HepG2 (cell line): Measurements from ENCODE around the gene MARCHF5. TPM values are rescaled to one million over a fixed set of nuclear protein-coding genes. Genes with fewer than 3 reads are reported as not detected.

Experiments
- ASH2L ChIP-seq: fragments of 300-600, 200-600 bp; sonication (generic); IDR thresholded peaks from 2 replicates; pipeline ENCODE4 v1.7.0; 2017; ENCODE audit warnings: low read depth, mild to moderate bottlenecking, moderate library complexity, mixed read lengths, low read length; ENCODE audit not compliant: insufficient read length
- ATF4 ChIP-seq, 2 experiments: fragments of 450-650 bp in 1 of 2; sonication (generic) in 1 of 2; formaldehyde crosslinking; IDR thresholded peaks; 2 replicates each; pipeline versions ENCODE4 v1.5.0 to v1.8.0; 2020 to 2022; ENCODE audit warnings: mild to moderate bottlenecking in 1 of 2, missing genetic modification reagents in 1 of 2
- FOSL2 ChIP-seq: sonication (generic); formaldehyde crosslinking; IDR thresholded peaks from 2 replicates; pipeline ENCODE4 v1.4.0; 2020; ENCODE audit warnings: missing genetic modification reagents
- GPN1 ChIP-seq: sonication (generic); formaldehyde crosslinking; IDR thresholded peaks from 2 replicates; pipeline ENCODE4 v1.5.1; 2020; ENCODE audit warnings: missing genetic modification reagents, borderline replicate concordance
- KLF13 ChIP-seq: sonication (generic); formaldehyde crosslinking; IDR thresholded peaks from 2 replicates; pipeline ENCODE4 v1.4.0; 2020; ENCODE audit warnings: mild to moderate bottlenecking, missing genetic modification reagents
- MAFF ChIP-seq: IDR thresholded peaks from 2 replicates; pipeline ENCODE4 v1.6.1; 2011; ENCODE audit warnings: low read depth, low read length, improper control_type of control experiment
- MEIS2 ChIP-seq: sonication (generic); formaldehyde crosslinking; IDR thresholded peaks from 2 replicates; pipeline ENCODE4 v1.9.0; 2021; ENCODE audit warnings: mild to moderate bottlenecking, missing genetic modification reagents
- NFE2 ChIP-seq: sonication (generic); formaldehyde crosslinking; IDR thresholded peaks from 2 replicates; pipeline ENCODE4 v1.4.0; 2020; ENCODE audit warnings: missing genetic modification reagents
- POLR2A ChIP-seq, 2 experiments: IDR thresholded peaks; 2 replicates each; pipeline ENCODE4 v1.6.1; 2011; ENCODE audit warnings: low read depth in 2 of 2, low read length in 2 of 2, mild to moderate bottlenecking in 1 of 2, moderate library complexity in 1 of 2; ENCODE audit not compliant: insufficient read depth in 1 of 2
- RARA ChIP-seq: IDR thresholded peaks from 2 replicates; pipeline ENCODE4 v1.6.1; 2016; ENCODE audit warnings: missing genetic modification reagents, missing compliant biosample characterization
- RCOR2 ChIP-seq: IDR thresholded peaks from 2 replicates; pipeline ENCODE4 v1.6.1; 2016; ENCODE audit warnings: missing biosample characterization, missing genetic modification reagents
- RELA ChIP-seq: sonication (generic); formaldehyde crosslinking; IDR thresholded peaks from 2 replicates; pipeline ENCODE4 v1.4.0; 2020; ENCODE audit warnings: missing genetic modification reagents
- TAF15 ChIP-seq: fragments of 200-400 bp; formaldehyde crosslinking; IDR thresholded peaks from one replicate; pipeline ENCODE4 v1.6.1; 2018; ENCODE audit warnings: mild to moderate bottlenecking, low read depth, low read length; ENCODE audit not compliant: poor library complexity, severe bottlenecking
- TBL1XR1 ChIP-seq: fragments of 150-350 bp; IDR thresholded peaks from 2 replicates; pipeline ENCODE4 v1.6.1; 2014; ENCODE audit warnings: borderline replicate concordance, low read length; ENCODE audit not compliant: partially characterized antibody
- YEATS2 ChIP-seq: sonication (generic); formaldehyde crosslinking; IDR thresholded peaks from 2 replicates; pipeline ENCODE4 v1.4.0; 2020; ENCODE audit warnings: missing genetic modification reagents, borderline replicate concordance
- ZBTB26 ChIP-seq: IDR thresholded peaks from 2 replicates; pipeline ENCODE4 v1.6.1; 2016; ENCODE audit warnings: missing compliant biosample characterization, missing genetic modification reagents, borderline replicate concordance
- ZNF512B ChIP-seq: sonication (generic); formaldehyde crosslinking; IDR thresholded peaks from 2 replicates; pipeline ENCODE4 v1.5.1; 2020; ENCODE audit warnings: missing genetic modification reagents, mild to moderate bottlenecking, borderline replicate concordance
- polyA plus RNA-seq, 8 experiments: library from polyadenylated mRNA; depleted of rRNA in 3 of 8; stranded (reverse) in 7 of 8; unstranded in 1 of 8; fragments of >200 nt; fragmentation: Illumina TruSeq in 4 of 8; extraction: Trizol in 4 of 8; gene quantifications; 2 replicates each; pipeline versions ENCODE4 v1.2.1 to v1.2.3, GENCODE V29; 2011 to 2016; ENCODE audit warnings: low read depth in 4 of 8, missing spikeins in 1 of 8, mixed read lengths in 1 of 8; ENCODE audit not compliant: insufficient read depth in 1 of 8
- total RNA-seq, 5 experiments: library from RNA; depleted of rRNA; stranded (reverse); fragments of >200 nt; fragmentation: Illumina TruSeq; extraction: Trizol; gene quantifications; 2 replicates each; pipeline ENCODE4 v1.2.3, GENCODE V29; 2016; ENCODE audit warnings: low read depth in 1 of 5
- TF ChIP-seq, protein P1 (sequence below): sonication (generic); formaldehyde crosslinking; IDR thresholded peaks from 2 replicates; pipeline ENCODE4 v1.4.0; 2020; ENCODE audit warnings: missing genetic modification reagents, mild to moderate bottlenecking, borderline replicate concordance

MARCHF5 gene
- total and polyA plus RNA-seq, 2 of the 13 experiments (the other 11 are each of a cell fraction or from before 2014, with no cell fraction given) = 19.4 to 21.0 TPM

- TF ChIP-seq ASH2L = no peak
- no peak for TF ChIP-seq RARA (CRISPR knock-in tag)
- TF ChIP-seq TBL1XR1 = no peak
- TF ChIP-seq MAFF = peak; percentile 40; the same call in 1 of the 2 replicates
- peak in 1 of 2 experiments; percentile 39; a peak in 1 of 4 replicates for TF ChIP-seq ATF4 (CRISPR knock-in tag; IDR thresholded peaks at IDR 0.05)
- TF ChIP-seq ZBTB26 (CRISPR knock-in tag) = no peak
- TF ChIP-seq GPN1 (CRISPR knock-in tag) = no peak
- TF ChIP-seq TAF15 = no peak
- 0 out of 2 replicates have a peak, but pooled peaks have one; percentile 38 for TF ChIP-seq NFE2
- TF ChIP-seq MEIS2 (CRISPR knock-in tag) = no peak
- no peak for TF ChIP-seq RELA
- TF ChIP-seq RCOR2 (CRISPR knock-in tag) = no peak
- no peak for TF ChIP-seq ZNF512B (CRISPR knock-in tag)
- no peak for TF ChIP-seq KLF13 (CRISPR knock-in tag)
- no peak for TF ChIP-seq POLR2A (IDR thresholded peaks at IDR 0.05; ENCODE audit: insufficient read depth in 1 of 2, low read depth in 2 of 2, low read length in 2 of 2)
- no peak for TF ChIP-seq YEATS2 (CRISPR knock-in tag)
- TF ChIP-seq, protein P1, sequence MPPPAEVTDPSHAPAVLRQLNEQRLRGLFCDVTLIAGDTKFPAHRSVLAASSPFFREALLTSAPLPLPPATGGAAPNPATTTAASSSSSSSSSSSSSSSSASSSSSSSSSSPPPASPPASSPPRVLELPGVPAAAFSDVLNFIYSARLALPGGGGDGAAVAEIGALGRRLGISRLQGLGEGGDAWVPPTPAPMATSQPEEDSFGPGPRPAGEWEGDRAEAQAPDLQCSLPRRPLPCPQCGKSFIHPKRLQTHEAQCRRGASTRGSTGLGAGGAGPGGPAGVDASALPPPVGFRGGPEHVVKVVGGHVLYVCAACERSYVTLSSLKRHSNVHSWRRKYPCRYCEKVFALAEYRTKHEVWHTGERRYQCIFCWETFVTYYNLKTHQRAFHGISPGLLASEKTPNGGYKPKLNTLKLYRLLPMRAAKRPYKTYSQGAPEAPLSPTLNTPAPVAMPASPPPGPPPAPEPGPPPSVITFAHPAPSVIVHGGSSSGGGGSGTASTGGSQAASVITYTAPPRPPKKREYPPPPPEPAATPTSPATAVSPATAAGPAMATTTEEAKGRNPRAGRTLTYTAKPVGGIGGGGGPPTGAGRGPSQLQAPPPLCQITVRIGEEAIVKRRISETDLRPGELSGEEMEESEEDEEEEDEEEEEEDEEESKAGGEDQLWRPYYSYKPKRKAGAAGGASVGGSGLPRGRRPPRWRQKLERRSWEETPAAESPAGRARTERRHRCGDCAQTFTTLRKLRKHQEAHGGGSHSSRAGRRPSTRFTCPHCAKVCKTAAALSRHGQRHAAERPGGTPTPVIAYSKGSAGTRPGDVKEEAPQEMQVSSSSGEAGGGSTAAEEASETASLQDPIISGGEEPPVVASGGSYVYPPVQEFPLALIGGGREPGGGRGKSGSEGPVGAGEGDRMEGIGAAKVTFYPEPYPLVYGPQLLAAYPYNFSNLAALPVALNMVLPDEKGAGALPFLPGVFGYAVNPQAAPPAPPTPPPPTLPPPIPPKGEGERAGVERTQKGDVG (CRISPR knock-in tag) = no peak
- peak; percentile 78 for TF ChIP-seq FOSL2 (CRISPR knock-in tag)
Measured at GRCh38 chr10:92328993-92329392, 38.0 kb downstream of the MARCHF5 start (continued).
